MM.1S (cell line): ENCODE measurements around the gene PAEP.

ENCODE experiments used
- CTCF ChIP-seq: fragments of 300-600 bp; sonication (generic); IDR thresholded peaks from 2 replicates; pipeline ENCODE4 v1.5.1; 2016; ENCODE audit warnings: antibody characterized with exemption, low read length, mixed read lengths
- EZH2 ChIP-seq: fragments of 300-600 bp; sonication (generic); optimal IDR thresholded peaks from 2 replicates; pipeline ENCODE3; 2017; ENCODE audit warnings: low read depth, mild to moderate bottlenecking, antibody characterized with exemption, low read length, mixed read lengths

- TF ChIP-seq CTCF = no peak
- TF ChIP-seq EZH2 = no peak
Observed at GRCh38 chr9:135526089-135526729, 35.3 kb upstream of the PAEP start.
